Fibroblast of the aortic adventitia (primary cell): ENCODE data around the gene GH1. TPM values are rescaled to one million over a fixed set of nuclear protein-coding genes. Genes with fewer than 3 reads are reported as not detected.

Experiments used
- DNase-seq: peaks from one replicate; pipeline ENCODE4 v3.0.0-alpha.2; 2010; ENCODE audit warnings: low read depth
- H3K4me3 ChIP-seq: 2 replicates; pipeline ENCODE4 v1.5.1; 2011; ENCODE audit warnings: low read depth, mild to moderate bottlenecking, control low read depth, low read length, moderate library complexity
- total RNA-seq: library from RNA; depleted of rRNA; stranded (reverse); fragments of >200 nt; gene quantifications from 2 replicates; pipeline ENCODE4 v1.2.3, GENCODE V29; 2012; ENCODE audit warnings: low replicate concordance
- TF ChIP-seq, protein P1 (sequence below): IDR thresholded peaks from 2 replicates; pipeline ENCODE4 v1.5.1; 2011; ENCODE audit warnings: mild to moderate bottlenecking, low read length, control low read depth, inconsistent platforms; ENCODE audit not compliant: insufficient read depth

GH1 gene
- total RNA-seq, 1 donor: not detected

DNA sequence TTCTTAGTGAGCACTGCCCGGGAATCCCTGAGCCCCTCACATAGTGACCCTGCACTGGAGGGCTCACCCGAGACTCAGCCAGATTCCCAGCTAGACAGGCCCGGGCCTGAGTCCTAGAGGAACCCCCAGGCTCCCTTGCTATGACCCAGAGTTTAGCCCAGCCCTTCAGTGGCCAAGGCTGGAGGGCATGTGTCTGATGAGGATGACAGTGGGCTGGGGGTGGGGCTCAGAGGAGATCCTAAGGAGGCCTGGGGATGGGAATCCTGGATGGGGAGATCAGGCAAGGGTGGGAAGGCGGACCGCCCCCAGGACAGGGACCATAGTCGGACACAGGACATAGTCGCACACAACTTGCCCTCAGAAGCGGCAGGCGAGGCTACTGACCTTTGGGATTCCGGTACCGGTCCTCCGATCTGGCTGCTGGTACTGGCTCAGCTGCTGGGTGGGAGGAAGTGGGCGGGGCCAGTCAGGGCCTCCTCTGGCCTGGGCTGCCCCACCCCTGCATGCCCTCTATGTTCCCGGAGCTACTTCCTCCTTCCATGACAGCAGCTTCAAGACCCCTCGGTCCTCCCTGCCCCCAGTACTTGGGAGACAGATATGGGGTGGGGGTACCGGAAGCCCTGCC, 12.4 kb upstream of the GH1 start:
- DNase-seq: no peak
- TF ChIP-seq, protein P1, sequence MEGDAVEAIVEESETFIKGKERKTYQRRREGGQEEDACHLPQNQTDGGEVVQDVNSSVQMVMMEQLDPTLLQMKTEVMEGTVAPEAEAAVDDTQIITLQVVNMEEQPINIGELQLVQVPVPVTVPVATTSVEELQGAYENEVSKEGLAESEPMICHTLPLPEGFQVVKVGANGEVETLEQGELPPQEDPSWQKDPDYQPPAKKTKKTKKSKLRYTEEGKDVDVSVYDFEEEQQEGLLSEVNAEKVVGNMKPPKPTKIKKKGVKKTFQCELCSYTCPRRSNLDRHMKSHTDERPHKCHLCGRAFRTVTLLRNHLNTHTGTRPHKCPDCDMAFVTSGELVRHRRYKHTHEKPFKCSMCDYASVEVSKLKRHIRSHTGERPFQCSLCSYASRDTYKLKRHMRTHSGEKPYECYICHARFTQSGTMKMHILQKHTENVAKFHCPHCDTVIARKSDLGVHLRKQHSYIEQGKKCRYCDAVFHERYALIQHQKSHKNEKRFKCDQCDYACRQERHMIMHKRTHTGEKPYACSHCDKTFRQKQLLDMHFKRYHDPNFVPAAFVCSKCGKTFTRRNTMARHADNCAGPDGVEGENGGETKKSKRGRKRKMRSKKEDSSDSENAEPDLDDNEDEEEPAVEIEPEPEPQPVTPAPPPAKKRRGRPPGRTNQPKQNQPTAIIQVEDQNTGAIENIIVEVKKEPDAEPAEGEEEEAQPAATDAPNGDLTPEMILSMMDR: no peak
- no peak overlapping the region for H3K4me3 ChIP-seq

- peak; percentile 40 for DNase-seq
- TF ChIP-seq, protein P1: no peak
- H3K4me3 ChIP-seq: no peak overlapping the region
Observed at GRCh38 chr17:63929860-63930766, 11.5 kb upstream of the GH1 start.

DNA sequence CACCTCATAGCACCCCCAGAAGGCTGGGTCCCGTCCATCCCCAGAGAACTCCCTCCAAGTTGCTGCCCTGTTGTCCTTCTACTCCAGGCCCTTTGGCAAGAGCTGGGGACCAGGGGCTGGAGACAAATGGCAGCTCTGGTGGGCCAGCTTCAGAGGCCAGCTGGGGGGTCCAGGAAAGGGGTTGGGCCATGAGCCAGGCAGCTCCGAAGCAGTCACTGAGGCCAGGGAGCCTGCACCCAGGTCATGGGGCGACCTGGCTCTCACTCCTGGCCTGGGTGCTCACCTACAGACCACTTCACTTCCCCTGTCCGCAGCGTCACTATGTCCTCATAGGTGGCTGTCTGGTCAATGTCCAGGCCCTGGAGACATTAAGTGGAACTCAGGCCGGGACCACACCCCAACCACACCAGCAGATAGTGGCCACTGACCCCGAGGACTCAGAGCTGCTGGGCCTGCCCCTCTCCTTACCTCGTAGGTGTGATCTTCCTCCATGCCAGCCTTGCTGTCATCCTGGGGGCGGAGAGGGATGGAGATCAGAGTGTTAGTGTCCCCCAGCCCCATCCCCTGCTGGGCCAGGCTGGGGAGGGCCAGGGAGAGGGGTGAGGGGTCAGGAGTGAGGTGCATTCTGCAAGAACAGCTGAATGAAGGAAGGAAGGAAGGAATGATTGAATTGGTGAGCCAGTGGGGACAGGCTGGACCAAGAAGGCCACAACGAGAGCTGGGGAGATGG, 10.5 kb upstream of the GH1 start:
- H3K4me3 ChIP-seq: no peak overlapping the region
- no peak for DNase-seq
- TF ChIP-seq, protein P1: no peak

DNA sequence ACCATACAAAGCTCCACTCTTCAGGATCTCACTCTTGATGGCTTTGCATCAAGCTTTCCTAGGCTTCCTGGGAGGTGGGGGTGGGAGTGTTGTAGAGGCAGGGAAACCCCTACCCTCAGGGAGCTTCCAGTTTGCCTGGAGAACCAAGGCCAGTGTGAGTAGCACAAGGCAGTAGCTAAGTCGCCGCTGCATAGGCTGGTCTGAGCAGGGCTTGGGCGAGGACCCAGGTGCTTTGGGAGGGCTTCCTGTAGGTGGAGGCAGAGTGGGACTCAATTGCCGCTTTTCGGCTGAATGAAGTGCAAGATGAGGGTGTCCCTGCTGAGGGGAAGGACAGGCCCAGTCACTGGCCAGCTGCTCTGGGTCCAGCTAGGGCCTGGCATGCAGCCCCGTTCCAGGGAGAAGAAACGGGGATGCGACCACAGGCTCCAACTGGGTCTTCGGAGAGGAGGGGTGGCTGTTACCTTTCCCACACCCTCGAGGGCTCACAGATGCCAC, 9.6 kb upstream of the GH1 start:
- TF ChIP-seq, protein P1: no peak

GRCh38 chr17:63927464-63928171, 9.0 kb upstream of the GH1 start:
- no peak for DNase-seq
- TF ChIP-seq, protein P1: no peak
- no peak overlapping the region for H3K4me3 ChIP-seq

More for the DNA sequence above, 9.6 kb upstream of the GH1 start:
- no peak for DNase-seq
- no peak overlapping the region for H3K4me3 ChIP-seq

GRCh38 chr17:63926164-63926563, 7.5 kb upstream of the GH1 start:
- no peak overlapping the region for H3K4me3 ChIP-seq
- TF ChIP-seq, protein P1: no peak
- DNase-seq: no peak
